ENCODE results near the gene AIFM2.

Gene AIFM2

DNA sequence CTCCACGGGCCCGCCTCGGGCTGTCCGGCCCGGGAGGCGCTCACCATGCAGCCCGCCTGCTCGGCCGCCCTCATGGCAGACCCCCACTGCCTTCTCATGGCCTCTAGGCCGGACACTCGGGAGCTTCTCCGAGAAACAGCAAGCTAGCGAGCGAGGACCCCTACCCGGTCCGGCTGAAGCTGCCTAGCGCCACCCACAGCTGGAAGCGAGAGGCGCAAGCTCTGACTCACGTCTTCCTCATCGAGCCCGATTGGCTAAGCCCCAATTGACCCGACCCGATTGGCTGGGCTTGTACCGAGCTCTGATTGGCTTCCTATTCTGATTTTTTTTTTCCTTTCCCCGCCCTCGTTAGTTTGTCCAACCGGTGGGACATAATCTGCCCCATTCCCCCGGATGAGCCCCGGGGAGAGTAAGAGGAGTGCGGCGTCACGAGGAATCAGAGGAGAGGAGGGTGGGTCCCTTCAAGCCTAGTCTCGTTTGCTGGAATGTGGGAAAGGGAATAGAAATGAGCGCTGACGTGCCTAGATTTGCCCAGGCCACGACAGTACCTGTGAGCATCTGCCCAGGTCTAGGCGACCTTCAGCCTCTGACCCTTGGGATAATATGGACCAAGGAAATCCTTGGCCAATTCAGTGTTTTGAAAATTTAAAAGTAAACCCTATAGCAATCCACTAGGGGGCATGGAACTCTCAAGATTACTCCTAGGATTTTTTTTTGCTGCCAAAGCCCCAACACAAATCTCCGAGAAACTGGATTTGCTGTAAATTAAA, 14.0 kb upstream of the AIFM2 start, which contains the start of gene TYSND1:
Gene TYSND1, minus strand, starts transcription at position 212 of the 770 bp plus-strand sequence. Its CDS starts 114 bp downstream, at position 98.
- peak; percentile 86 for FAIRE-seq
- peak; percentile 98 for DNase-seq (ENCODE audit: insufficient read length, low spot score)

DNA sequence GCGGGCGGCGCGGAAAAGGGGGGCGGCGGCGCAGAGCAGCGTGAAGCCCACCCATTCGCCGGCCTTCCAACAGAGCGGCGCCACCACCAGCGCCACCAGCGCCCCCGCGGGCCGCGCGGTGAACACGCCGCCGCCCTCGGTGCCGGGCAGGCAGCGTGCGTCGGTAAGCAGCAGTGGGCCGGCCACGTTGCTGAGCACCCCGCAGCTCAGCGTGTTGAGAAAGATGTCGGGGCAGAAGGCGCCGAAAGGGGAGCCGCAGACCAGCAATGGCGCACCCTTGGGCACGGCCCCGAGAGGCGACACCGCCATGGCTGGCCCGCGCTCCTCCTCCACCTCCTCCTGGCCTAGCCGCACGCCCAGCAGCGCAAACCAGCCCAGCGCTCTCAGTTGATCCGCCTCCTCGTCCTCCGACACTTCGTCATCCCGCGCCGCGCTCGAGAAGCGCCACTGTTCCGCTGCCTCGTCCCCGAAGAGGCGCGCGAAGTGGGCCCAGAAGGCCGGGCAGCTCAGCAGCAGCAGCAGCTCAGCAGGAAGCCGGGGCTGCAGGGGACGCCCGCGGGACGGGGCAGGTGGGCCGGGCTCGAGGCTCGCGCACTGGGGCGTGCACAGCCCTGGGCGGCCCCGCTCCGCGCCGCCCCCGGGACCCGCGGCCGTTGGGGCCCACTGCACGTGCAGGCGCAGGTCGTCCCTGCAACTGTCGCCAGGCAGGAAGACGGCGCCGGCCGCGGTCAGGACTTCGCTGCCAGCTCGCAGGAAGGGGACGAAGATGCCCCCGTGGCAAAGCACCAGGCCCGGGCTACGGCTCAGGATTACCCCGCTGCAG, 13.3 kb upstream of the AIFM2 start:
- peak; percentile 89 for FAIRE-seq

DNA sequence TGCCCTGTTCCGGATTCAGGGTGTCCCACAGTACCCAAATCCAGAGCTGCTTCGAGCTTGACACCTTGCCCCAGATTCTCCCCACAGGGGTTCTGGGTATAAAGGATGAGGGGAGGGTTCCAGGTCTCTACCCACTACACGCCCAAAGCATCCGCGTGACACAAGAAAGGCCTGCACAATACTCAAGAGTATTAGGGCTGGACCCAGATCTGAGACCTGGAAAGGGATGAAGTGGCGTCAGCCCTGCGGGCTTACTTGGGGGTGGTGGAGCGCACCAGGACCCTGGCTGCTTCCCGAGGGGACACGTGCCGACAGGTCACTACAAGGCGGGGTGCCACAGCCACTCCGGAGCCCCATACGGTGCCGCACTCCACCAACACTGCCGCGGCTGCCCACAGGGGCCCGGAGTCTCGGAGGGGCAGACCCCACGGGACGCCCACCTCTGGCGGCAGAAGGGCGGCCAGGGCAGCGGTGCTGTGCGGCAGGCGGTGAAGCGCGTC, 12.6 kb upstream of the AIFM2 start:
- DNase-seq (ENCODE audit: insufficient read length, low spot score): no peak

More for the DNA sequence above, 13.3 kb upstream of the AIFM2 start:
- DNase-seq (ENCODE audit: insufficient read length, low spot score): peak; percentile 57

DNA sequence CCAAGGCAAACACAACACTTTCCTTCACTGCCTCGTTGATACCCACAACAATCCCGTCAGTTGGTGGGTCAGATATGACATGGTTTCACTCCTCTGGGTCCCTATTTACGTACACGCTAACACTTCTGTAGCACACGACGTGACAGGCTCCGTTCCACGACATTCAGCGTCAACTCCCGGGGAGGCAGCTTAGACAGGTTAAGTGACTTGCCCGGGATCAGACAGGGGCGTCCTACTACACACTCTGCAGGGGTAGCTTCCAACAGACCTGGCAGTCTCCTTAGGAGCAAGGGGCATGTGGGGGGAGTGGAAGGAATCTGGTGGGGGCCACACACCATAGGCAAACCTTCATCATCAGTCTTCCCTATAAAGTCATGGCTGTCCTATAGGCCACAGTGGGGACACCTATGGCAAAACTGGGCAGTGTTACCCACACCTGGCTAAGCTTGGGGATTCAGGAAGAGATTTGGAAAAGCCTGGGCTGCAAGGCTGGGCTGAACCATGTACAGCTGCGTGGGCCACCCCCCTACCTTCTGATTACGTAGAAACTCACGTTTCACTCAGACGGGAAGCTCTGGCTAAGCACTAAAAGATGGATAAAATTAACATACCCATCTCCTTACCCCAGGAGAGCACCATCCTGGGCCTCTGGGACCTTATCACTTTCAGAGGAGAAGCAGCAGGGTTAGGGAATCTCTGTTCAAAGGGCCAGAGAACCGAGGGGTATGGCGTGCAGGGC, 11.9 kb upstream of the AIFM2 start:
- no peak for DNase-seq (ENCODE audit: insufficient read length, low spot score)
- peak; percentile 75 for FAIRE-seq

More for the DNA sequence above, 12.6 kb upstream of the AIFM2 start:
- FAIRE-seq: no peak

DNA sequence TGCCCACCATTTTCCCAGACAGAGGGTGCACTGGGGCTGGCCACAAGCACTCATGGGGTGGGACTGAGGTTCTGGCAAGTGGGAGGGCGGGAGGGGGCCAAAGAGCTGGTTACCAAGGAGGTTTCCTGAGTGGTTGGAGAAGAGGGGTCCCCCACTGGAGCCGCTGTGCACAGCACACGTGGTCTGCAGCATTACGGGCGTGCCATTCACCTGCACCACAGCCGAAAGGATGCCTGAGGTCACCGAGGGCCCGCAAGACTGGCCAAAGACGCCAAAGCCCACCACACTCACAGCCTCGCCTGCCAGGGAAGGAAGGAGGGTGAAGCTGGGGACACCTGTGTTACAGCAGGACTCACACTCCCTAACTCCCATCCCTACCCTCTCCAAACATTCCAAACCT, 9.9 kb upstream of the AIFM2 start:
- DNase-seq (ENCODE audit: insufficient read length, low spot score): no peak
- no peak for FAIRE-seq

DNA sequence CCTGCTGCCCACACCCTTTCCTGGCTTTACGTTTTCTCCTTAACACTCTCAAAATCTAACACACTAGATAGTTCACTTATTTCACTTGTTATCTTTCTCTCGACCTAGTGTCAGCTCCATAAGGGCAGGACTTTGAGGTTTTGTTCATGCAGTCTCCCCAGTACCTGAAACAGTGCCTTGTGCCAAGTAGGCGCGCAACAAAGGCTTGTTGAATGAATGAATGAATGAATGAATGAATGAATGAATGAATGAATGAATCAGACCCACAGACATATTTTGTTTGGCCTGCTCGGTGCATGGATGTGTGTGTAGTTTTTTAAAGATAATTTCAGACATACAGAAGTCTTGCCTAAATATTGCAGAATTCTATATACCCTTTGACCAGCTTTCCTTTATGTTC, 7.7 kb upstream of the AIFM2 start:
- no peak for DNase-seq (ENCODE audit: insufficient read length, low spot score)
- FAIRE-seq: no peak

- DNase-seq (ENCODE audit: insufficient read length, low spot score) (no peak), FAIRE-seq (no peak)
Observed at GRCh38 chr10:70139997-70140250, 7.3 kb upstream of the AIFM2 start.

- FAIRE-seq (no peak), DNase-seq (ENCODE audit: insufficient read length, low spot score) (no peak)
Observed at GRCh38 chr10:70139151-70139996, 6.7 kb upstream of the AIFM2 start.

DNA sequence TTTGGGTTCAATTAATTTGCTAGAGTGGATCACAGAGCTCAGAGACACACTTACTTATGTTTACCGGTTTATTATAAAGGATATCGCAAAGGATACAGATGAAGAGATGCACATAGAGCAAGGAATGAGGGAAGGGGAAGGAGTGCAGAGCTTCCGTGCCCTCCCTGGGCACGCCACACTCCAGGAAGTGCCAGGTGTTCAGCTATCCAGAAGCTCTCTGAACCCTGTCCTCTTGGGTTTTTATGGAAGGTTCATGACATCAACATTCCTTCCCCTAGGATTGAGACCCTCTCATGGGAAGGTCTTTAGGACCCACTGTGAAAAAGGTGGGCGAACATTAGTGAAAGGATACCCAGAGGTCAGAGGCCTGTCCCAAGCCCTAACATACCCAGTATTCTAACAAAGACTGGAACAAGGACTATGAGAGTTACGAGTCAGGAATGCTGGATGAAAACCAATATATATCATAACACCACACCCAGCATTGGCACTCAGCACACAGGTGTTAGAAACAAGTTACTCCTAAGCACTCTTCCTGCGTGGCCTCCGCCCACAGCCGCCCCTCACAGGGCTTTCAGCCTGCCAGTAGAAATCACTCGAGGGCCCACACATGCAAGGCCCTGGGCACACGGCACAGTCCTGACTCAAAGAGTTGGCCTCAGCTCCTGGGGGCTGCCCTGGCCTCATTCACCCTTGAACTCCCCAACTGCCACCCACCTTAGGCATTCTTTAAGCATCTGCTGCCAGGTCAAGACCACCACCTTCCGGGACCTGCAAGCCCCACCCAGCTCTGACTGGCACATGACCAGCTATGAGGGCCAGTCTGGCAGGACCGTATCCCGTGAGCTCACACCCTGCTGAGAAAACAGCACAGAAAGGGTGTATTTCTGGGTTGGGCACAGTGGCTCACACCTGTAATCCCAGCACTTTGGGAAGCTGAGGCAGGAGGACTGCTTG, 5.6 kb upstream of the AIFM2 start:
- DNase-seq (ENCODE audit: insufficient read length, low spot score): no peak
- no peak for FAIRE-seq

DNA sequence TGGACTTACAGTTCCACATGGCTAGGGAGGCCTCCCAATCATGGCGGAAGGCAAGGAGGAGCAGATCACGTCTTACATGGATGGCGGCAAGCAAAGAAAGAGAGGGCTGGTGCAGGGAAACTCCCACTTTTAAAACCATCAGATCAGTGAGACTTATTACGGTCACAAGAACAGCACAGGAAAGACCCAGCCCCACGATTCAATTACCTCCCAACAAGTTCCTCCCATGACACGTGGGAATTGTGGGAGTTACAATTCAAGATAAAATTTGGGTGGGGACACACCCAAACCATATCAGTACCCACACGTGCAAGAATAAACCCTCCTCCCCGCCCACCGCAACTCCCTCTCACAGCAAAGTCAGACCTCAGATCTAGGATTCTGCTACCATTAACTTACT, 4.5 kb upstream of the AIFM2 start:
- FAIRE-seq: no peak
- DNase-seq (ENCODE audit: insufficient read length, low spot score): no peak

DNA sequence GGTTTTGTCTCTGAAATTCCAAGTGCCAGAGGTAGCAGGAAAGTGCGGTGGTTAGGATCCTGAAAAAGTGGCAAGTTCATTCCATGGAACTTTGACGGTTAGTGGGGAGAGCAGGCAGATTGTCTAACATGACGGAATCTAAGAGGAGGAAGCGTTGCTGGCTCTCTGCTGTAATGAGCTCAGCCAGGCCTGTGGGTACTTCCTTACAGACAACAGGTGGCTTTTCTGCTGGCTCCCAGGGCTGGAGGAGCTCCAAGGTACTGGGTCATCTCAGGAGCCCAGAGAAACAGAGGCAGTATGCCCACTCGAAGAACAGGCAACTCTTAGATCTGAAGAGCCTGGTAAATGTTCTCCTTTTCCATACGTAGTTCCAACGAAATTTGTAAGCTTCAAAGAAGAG, 3.1 kb upstream of the AIFM2 start:
- DNase-seq (ENCODE audit: insufficient read length, low spot score): no peak
- no peak for FAIRE-seq

DNA sequence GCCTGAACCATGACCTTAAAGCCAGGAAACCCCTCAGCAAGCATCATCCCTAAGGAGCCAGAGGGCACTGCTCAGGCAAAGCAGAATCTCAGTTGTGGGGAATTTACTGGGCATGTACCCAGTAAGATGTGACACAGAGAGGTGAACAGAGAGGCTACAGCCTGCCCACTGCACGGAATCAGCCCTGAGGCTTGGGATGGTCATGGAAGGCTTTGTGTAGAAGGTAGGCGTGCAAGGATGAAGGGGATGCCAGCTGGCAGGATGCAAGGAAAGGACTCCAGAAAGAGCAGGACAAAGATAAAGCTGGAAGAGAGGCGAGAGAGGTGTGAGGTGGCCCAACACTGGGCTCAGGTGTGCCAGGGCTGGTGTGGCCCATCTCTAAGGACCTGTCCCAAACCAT, 2.4 kb upstream of the AIFM2 start:
- no peak for DNase-seq (ENCODE audit: insufficient read length, low spot score)
- FAIRE-seq: no peak

DNA sequence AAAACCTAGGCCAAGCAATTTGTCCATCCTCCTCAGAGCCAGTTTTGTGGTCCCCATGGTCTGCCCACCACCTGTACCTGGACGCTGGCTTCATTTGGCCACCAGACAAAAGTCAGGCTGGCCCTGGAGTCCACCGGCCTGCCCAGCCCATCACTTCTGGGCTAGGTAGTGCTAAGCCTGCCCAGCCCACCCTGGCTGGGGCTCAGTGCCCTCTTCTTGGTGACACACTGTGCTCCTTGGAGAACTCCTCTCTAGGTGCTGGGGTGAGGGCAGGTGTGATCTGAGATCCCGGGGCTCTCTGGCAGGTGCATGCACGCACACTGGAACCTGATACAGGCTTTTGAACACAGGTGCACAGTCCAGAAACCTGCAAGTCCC, 1.1 kb downstream of the AIFM2 start:
- DNase-seq (ENCODE audit: insufficient read length, low spot score) (no peak), FAIRE-seq (no peak)

DNA sequence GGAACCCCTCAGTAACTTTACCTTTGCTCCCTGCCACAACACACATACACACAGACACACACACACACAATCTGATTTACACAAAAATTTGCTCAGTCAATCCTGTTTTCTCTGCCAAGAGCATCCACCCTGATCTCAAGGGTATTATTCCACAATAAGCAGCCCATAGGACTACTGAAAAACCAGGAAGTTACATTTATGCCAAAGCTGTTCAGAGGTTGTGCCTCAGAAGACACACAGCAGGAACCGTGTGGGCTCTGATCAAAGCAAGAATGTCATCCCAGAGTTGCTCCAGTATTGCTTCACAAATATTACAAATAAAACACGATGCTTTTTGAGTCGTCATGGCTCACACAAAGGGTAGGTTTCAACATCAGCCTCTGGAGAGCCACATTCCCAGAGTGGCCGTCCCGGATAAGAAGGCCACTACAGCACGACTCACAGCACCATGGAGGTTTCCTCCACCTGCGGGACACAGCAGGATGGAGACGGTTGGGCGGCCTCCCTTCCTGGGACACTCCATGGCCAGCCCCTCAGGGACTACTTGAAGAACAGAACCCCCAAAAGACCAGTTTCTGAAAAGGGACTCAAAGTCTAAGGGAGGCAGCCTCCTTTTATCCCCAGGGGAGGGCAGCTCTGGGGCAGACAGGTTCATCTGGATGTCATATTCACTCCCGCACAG, 1.6 kb downstream of the AIFM2 start:
- FAIRE-seq: no peak

DNA sequence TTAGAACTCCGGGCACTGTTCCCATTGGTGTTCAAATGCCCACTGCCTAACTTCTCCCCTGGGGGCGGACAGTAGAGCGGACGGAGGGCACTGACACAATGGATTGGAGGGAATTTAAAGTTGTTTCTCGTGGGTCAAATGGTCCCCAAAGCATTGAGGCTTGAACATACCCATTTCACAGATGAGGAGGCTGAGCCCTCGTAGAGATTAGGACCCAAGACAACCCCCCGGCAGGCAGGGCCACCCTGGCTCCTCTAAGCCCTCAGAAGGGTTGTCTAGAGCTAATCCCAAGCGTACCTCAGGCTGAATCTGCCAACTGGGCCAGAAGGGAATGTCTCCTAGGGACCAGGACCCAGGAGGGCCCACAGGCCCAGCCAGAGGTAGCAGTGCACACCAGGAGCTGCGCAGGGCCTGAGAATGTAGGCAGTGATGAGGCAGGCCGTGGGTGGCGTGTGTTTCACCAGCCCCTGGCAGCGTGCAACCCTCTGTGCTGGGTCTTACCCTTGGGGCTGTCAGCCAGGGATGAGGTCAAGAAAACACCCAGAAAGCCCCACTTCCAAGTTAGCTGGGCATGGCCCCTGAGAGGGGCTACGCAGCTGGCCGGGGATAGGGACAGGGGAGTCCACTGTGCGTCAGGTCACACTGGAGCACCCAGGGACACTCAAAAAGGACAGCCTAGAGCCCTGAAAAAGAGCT, 5.8 kb downstream of the AIFM2 start:
- FAIRE-seq: no peak
- no peak for DNase-seq (ENCODE audit: insufficient read length, low spot score)

More for the DNA sequence above, 1.6 kb downstream of the AIFM2 start:
- no peak for DNase-seq (ENCODE audit: insufficient read length, low spot score)

- DNase-seq (ENCODE audit: insufficient read length, low spot score): no peak
- no peak for FAIRE-seq
Observed at GRCh38 chr10:70125918-70126552, 6.6 kb downstream of the AIFM2 start.

DNA sequence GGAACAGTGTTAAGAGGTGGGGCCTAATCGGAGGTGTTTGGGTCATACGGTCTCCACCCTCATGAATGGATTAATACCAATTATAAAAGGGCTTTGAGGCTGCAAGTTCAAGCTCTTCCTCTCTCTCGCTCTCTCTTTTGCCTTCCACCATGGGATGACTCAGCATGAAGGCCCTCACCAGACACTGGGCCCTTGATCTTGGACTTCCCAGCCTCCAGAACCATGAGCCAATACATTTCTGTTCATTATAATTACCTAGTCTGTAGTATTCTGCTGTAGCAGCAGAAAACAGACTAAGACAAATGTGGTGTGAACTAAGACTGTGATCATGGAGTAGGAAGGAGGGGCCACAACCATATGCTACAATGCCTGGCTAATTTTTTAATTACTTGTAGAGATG, 7.7 kb downstream of the AIFM2 start:
- FAIRE-seq (no peak), DNase-seq (ENCODE audit: insufficient read length, low spot score) (no peak)

GRCh38 chr10:70124415-70124814, 8.2 kb downstream of the AIFM2 start:
- FAIRE-seq: no peak
- DNase-seq (ENCODE audit: insufficient read length, low spot score): no peak

All from HTR-8/SVneo (cell line).